Measurements from ENCODE around the gene ZDHHC5.
"Not testable (repeated sequence)": the region's sequence is repeated elsewhere in the genome, so short reads cannot be mapped to it uniquely, and the experiment has no call there.

ZDHHC5 gene

GRCh38 chr11:57704932-57705331 is 37.0 kb downstream of the ZDHHC5 start:
- TF ChIP-seq CTCF (conservative IDR thresholded peaks at IDR 0.05; ENCODE audit: control insufficient read depth, insufficient read depth, low read depth, low read length): no peak
- no peak overlapping the region for H3K4me3 ChIP-seq (ENCODE audit: control insufficient read depth, low read depth, low read length)
- no peak for DNase-seq (ENCODE audit: low read depth)

GRCh38 chr11:57705432-57705831 is 37.5 kb downstream of the ZDHHC5 start:
- H3K4me3 ChIP-seq (ENCODE audit: control insufficient read depth, low read depth, low read length); DNase-seq (ENCODE audit: low read depth): not testable (repeated sequence)

- H3K4me3 ChIP-seq (ENCODE audit: control insufficient read depth, low read depth, low read length): no peak overlapping the region
- DNase-seq (ENCODE audit: low read depth): no peak
- TF ChIP-seq CTCF (conservative IDR thresholded peaks at IDR 0.05; ENCODE audit: control insufficient read depth, insufficient read depth, low read depth, low read length): no peak
Measured at GRCh38 chr11:57709802-57710367, 42.0 kb downstream of the ZDHHC5 start.

- H3K4me3 ChIP-seq (ENCODE audit: control insufficient read depth, low read depth, low read length): peak within 1 kb of the TSS; percentile 100
- DNase-seq (ENCODE audit: low read depth): peak; percentile 71
- TF ChIP-seq CTCF (conservative IDR thresholded peaks at IDR 0.05; ENCODE audit: control insufficient read depth, insufficient read depth, low read depth, low read length): no peak
Measured at GRCh38 chr11:57711414-57712255, 43.7 kb downstream of the ZDHHC5 start, which contains the start of gene MED19. Gene MED19 (minus strand): TSS chr11:57712215. CDS start chr11:57712179, 36 bp downstream.

GRCh38 chr11:57712256-57713150 is 44.6 kb downstream of the ZDHHC5 start, which contains the start of gene TMX2:
Gene TMX2 (plus strand): TSS chr11:57712593. CDS start chr11:57712619, 26 bp downstream.
- no peak for TF ChIP-seq CTCF (conservative IDR thresholded peaks at IDR 0.05; ENCODE audit: control insufficient read depth, insufficient read depth, low read depth, low read length)
- peak within 1 kb of the TSS; percentile 100 for H3K4me3 ChIP-seq (ENCODE audit: control insufficient read depth, low read depth, low read length)
- peak; percentile 99 for DNase-seq (ENCODE audit: low read depth)

- DNase-seq (ENCODE audit: low read depth): no peak
- no peak for TF ChIP-seq CTCF (conservative IDR thresholded peaks at IDR 0.05; ENCODE audit: control insufficient read depth, insufficient read depth, low read depth, low read length)
- peak overlapping the region; percentile 100 for H3K4me3 ChIP-seq (ENCODE audit: control insufficient read depth, low read depth, low read length)
Measured at GRCh38 chr11:57713835-57714234, 45.9 kb downstream of the ZDHHC5 start.

GRCh38 chr11:57716726-57717125 is 48.8 kb downstream of the ZDHHC5 start:
- not testable (repeated sequence) for H3K4me3 ChIP-seq (ENCODE audit: control insufficient read depth, low read depth, low read length); DNase-seq (ENCODE audit: low read depth)

Measured in fibroblast of mammary gland (primary cell).